HG02885 (cell line): ENCODE measurements around the gene CEP43.

Experiments used
- ATAC-seq: cut with Tn5 transposase; IDR thresholded peaks from one replicate; pipeline ENCODE4 v1.9.1; 2021; ENCODE audit warnings: mild to moderate bottlenecking; ENCODE audit not compliant: unreplicated experiment, poor library complexity

Gene CEP43

GRCh38 chr6:167005350-167006159, 6.4 kb downstream of the CEP43 start:
- no peak for ATAC-seq

GRCh38 chr6:167007985-167008384, 8.8 kb downstream of the CEP43 start:
- ATAC-seq, result no peak

GRCh38 chr6:167013067-167013466, 13.9 kb downstream of the CEP43 start:
- ATAC-seq, result no peak

- ATAC-seq, result no peak
These were observed 14.7 kb downstream of the CEP43 start for GRCh38 chr6:167013946-167014345.

- ATAC-seq, result no peak
These were observed 16.1 kb downstream of the CEP43 start for GRCh38 chr6:167015302-167015701.

- ATAC-seq, result peak; percentile 95
These were observed 21.0 kb downstream of the CEP43 start for GRCh38 chr6:167020206-167020605.

GRCh38 chr6:167027308-167027707, 28.1 kb downstream of the CEP43 start:
- ATAC-seq, result no peak

- no peak for ATAC-seq
These were observed 28.6 kb downstream of the CEP43 start for GRCh38 chr6:167027772-167028171.

- no peak for ATAC-seq
These were observed 31.2 kb downstream of the CEP43 start for GRCh38 chr6:167030222-167031072.

GRCh38 chr6:167031082-167031709, 32.0 kb downstream of the CEP43 start:
- no peak for ATAC-seq

- no peak for ATAC-seq
These were observed 34.9 kb downstream of the CEP43 start for GRCh38 chr6:167034056-167034455.

- no peak for ATAC-seq
These were observed 38.6 kb downstream of the CEP43 start for GRCh38 chr6:167037762-167038161.

GRCh38 chr6:167044696-167045095, 45.5 kb downstream of the CEP43 start:
- ATAC-seq, result no peak

- no peak for ATAC-seq
These were observed 46.8 kb downstream of the CEP43 start for GRCh38 chr6:167045828-167046580.

- peak; percentile 26 for ATAC-seq
These were observed 47.8 kb downstream of the CEP43 start for GRCh38 chr6:167046861-167047495.

- ATAC-seq, result peak; percentile 85
These were observed 48.4 kb downstream of the CEP43 start for GRCh38 chr6:167047554-167047953.
